ENCODE data around the gene CASQ2. TPM values are rescaled to one million over a fixed set of nuclear protein-coding genes. Genes with fewer than 3 reads are reported as not detected.

Gene CASQ2
- total RNA-seq, 4 donors from 2014 or later: 0.19 to 4.9 (median 2.0) TPM

Other genes starting within 250 kb of the CASQ2 start
- 10 to 100 TPM in 3 of 4 donors, 1 to 10 TPM in 1; 9.5 to 22.2 (median 17.2) TPM for gene VANGL1, start 126.7 kb downstream of the CASQ2 start, total RNA-seq
- gene NHLH2, start 72.4 kb upstream of the CASQ2 start, total RNA-seq: under 1 TPM; 0.25 to 0.88 (median 0.47) TPM
- gene SLC22A15, start 207.8 kb upstream of the CASQ2 start, total RNA-seq: 10 to 100 TPM in 3 of 4 donors, 1 to 10 TPM in 1; 7.9 to 11.5 (median 10.5) TPM